HG02642 (cell line): ENCODE measurements around the gene NEURL1B.
A peak's percentile ranks its signal among the peaks of the same experiment; 100 is the strongest.

Experiments used
- ATAC-seq: cut with Tn5 transposase; IDR thresholded peaks from one replicate; pipeline ENCODE4 v1.9.1; 2021; ENCODE audit warnings: mild to moderate bottlenecking; ENCODE audit not compliant: unreplicated experiment, poor library complexity

Gene NEURL1B

DNA sequence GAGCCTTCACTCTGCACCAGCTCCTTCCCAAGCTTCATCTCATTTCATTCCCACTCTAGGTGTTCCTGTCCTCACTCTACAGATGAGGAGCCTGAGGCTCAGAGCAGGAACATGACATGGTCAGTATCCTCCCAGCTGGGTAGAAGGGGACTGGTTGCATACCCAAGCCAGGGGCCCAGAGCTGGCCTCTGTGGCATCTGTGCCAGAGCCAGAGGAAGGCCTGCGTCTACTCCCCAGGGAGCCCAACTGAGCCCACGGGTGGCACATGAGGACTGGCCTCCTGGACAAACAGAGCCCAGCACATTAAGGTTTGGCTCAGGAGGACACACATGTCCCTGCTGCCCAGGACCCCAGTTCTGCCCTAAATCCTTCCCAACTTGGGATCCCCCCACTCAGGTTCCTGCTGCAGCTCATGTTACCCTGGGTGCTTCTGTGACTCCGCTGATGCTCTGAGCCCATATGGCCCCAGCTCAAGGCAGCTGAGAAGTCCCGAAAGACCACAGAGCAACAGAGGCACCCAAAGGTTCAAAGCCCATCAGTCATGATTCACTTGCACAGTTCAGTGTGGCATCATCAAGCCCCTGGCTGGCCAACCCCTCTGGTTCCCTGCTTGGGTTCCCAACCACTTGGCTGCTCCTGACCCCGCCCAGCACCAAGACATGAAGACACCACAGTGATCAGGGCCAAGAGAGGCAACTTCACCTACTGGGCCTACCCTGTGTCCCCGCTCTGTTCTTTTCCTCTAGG is 8.5 kb upstream of the NEURL1B start:
- ATAC-seq: no peak

DNA sequence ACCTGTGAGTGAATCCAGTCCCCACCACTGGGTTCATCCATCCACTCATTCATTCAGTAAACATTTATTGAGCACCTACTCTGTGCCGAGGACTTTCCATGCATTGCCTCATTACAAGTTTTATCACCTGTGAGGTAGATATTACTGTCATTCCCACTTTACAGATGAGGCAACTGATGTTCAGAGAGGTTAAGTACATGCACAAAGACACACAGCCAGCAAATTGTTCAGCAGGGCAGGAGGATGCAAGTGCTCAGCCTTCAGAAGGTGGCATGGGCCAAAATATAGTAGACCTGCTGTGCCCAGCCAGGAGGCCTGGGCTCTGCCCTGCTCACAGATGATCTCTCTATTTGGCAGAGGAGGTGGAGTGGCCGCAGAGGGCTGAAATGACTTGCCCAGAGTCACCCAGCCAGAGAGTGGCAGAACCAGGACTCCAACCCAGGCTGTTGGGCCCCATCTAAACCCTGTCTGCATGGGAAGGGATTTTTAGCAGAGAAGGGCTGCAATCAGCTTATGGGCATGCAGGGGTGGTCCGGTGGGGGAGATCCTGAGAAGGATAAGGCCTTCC is 7.6 kb upstream of the NEURL1B start:
- ATAC-seq: no peak

DNA sequence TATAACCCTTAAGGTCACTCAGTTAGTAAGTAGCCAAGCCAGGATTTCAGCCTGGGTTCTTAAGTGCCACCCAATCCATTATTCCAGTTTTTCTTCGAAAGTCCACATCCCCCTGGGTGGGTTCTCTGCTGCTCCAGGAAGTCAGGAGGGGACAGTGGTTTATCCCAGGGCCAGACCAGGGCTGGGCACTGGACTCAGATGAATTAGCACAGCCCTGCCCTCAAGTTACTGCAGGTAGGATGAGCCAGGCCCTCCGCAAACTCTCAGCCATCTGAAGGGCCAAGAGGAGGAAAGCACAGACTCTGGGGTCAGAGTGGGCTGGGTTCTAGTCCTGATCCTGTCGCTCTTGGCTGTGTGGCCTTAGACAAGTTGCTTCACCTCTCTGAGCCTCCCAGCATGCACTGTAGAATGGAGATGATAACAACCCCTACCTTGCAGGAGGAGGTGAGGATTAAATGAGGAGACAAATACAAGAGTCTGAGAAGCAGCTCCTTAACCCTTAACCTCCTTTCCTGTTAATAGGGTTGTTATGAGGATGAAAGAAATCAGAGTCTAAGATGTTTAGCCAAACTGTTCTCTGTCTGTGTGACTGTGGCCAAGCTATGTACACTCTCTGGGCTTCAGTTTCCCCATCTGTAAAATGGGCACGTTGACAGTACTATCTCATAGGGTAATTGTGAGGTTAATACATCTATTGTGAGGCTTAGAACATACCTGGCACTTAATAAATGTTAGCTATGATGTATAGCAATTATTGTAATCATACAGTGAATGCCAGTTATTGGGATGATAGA is 6.8 kb upstream of the NEURL1B start:
- no peak for ATAC-seq

- ATAC-seq: no peak
These were observed 6.0 kb upstream of the NEURL1B start for GRCh38 chr5:172635038-172635437.

DNA sequence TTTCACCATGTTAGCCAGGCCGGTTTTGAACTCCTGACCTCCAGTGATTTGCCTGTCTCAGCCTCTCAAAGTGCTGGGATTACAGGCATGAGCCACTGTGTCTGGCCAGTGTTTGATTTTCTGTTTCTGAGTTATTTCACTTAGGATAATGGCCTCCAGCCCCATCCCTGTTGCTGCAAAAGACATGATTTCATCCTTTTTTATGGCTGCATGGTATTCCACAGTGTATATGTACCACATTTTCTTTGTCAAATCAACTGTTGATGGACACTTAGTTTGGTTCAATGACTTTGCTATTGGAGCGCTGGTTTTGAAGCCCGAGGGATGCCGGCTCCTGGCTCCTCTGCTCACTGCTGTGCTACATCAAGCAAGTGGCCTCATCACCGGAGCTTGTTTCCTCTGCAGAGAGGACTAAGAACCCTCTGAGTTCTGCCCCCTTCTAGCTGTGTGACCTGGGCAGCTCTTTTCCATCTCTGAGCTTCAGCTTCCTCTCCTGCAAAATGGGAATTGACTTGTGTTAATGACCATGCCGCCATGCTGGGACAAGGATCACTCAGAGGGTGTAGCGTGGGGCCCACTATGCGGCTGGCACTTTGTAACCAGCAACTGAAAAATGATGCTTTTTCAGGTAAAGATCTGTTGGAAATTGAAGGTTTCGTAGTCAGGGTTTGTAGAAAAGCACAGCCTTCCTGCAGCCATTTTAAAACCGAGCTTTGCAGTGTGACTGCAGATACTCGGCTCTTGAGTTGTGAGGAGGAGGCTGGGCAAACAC is 4.6 kb upstream of the NEURL1B start:
- no peak for ATAC-seq

DNA sequence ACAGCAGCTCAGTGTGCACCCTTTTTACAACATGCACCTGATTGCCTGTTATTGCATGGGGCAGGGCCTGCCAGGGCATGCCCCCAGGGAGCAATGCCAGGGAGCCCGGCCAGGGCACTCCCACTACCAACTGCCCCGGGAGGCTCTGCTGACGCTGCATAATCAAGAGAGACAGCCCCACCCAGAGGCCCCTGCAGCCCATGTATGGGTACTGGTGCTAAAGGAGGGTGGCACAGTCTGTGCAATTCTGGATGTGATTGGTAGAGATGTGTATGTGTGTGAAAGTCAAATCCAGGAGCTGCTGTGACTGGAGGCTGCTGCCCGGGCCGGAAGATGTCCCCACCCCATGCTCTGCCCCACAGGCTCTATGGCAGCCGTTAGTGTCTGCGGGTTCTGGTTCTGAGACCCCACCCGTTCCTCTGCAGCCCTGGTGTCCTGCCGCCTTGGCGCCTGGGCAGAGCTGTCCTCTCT is 3.9 kb upstream of the NEURL1B start:
- ATAC-seq: no peak

DNA sequence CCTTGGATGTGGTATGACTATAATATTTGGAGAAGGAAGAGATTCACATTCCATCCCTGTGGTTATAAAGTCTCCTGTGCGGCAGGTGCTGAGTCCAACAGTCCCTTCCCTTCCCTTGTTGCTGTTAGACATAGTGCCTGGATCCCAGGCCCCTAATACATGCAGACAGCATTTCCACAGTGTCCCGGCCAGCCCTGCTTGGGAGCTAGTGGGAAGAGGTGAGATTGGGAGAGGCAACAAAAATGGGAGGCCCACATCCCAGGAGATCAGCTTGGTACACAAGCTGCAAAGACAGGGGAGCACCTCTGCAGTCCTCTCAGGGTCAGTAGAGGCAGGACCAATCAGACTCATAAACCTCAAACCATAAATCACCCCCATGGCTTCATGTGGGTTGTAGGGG is 3.3 kb upstream of the NEURL1B start:
- ATAC-seq: no peak

DNA sequence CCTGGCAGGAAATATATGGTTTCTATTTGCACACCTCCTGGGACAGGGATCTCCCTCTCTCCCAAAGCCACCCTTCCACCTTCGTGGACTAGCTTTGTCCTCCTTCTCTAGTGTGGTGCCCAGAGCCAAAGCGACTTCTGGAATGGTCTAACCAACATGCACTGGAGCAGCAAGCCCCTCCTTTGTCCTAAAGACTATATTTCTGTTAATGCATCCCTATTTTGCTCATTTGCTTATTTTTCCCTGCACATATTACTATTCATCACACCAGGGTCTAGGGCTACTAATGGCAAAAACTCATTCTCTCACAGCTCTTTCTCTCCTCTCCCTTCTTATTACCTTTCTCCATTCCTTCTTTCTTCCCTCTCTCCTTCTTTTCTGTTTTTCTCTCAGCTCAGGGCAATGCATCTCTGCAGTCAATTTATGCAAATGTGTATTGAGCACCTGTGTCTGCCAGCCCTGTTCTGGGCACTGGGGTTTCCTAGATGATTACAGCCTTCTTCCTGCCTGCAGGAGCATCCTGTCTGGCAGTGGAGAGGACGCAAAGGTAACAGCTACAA is 2.8 kb upstream of the NEURL1B start:
- no peak for ATAC-seq

- no peak for ATAC-seq
These were observed 924 bp upstream of the NEURL1B start for GRCh38 chr5:172640139-172640538.

DNA sequence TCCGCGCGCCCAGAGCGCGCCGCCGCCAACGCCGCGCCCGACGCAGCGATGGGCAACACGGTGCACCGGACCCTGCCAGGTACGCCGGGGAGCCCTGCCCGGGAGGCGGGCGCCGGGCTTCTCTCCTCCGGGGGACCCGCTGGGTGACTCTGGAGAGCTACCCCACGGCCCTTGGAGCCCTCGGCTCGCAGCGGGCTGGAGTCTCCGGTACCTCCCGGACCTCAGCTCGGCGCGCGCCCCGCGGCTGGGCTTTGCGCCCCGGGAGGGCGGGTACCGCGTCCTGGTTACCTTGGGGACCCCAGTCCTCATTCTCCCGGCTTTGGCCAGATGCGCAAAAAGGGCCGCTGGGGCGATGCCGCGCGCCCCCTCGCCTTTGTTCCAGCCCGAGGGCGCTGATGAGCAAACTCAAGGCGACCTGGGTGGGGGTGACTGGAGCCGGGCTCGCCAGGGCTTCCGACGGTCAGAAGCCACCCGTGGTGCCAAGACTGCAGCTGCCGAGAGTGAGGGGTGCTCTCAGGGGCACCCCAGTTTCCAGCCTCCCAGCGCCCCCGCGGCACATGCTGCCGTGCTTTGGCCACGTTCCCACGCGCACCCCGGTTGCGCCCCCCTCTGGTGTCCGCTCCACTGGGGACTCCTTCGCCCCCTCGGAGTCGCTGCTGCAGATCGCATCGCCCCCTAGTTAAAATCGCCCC is 442 bp downstream of the NEURL1B start:
- ATAC-seq: peak; percentile 29

GRCh38 chr5:172642051-172642409 is 967 bp downstream of the NEURL1B start:
- ATAC-seq: no peak

- no peak for ATAC-seq
These were observed 1.4 kb downstream of the NEURL1B start for GRCh38 chr5:172642486-172642885.

DNA sequence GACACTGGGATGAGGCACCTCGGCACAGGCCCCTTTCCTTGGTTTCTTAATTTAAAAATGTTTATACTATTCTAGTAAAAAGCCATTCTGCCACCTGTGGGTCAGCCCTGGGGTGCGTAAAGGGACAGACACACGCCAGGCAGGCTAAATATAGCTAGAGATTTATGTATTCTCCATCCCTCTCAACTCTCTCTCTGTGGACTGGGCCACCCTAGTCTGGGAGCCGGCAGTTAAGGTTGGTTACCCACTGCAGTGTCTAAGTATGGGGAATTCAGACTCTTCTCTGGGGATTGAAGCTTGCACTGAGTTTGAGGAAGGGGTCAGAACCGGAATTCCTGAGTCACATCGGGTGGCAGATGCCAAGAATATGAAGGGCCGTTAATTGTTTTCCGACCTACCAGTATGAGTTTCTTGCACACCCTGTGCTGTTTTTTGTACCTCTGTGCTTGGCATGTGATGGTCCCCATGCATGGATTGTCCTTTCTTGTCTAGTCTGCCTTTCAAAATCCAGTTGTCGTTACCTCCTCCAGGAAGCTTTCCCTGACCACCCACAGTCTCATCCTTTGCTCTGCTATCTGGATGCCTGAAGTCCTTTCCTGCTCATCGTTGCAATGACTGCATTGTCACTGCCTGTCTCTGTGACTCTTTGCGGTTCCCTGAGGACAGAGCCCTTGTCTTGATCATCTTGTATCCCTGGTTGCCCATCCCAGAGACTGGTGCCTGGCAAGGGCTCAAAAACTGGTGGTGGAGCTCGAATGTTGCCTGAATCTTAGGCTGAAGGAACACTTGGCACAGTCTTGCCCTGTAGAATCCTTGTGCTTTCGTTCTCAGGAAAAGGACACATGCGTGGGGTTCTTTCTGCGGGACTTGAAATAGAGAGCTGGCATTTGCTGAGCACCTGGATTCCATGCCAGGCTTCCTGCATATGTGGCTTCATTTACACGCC is 2.1 kb downstream of the NEURL1B start:
- no peak for ATAC-seq

DNA sequence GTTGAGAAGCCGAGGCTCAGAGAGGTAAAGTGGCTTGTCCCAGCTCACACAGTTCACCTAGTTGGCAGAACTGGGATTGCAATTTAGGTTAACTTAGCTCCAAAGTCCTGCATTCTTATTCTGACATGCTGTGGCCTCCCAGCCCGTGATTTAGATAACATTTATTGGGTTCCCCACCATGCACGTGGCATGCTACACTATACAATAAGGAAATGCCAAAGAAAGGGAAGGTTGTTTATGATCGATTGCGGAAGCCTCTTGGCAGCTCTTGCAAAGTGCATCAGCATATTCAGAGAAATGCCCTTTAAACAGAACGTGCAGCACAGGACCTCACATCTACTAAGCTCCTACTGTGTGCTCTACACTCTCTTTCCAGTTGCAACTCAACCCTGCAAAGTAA is 3.2 kb downstream of the NEURL1B start:
- ATAC-seq: no peak

- ATAC-seq: no peak
These were observed 3.6 kb downstream of the NEURL1B start for GRCh38 chr5:172644711-172645110.

- no peak for ATAC-seq
These were observed 4.4 kb downstream of the NEURL1B start for GRCh38 chr5:172645271-172646055.

DNA sequence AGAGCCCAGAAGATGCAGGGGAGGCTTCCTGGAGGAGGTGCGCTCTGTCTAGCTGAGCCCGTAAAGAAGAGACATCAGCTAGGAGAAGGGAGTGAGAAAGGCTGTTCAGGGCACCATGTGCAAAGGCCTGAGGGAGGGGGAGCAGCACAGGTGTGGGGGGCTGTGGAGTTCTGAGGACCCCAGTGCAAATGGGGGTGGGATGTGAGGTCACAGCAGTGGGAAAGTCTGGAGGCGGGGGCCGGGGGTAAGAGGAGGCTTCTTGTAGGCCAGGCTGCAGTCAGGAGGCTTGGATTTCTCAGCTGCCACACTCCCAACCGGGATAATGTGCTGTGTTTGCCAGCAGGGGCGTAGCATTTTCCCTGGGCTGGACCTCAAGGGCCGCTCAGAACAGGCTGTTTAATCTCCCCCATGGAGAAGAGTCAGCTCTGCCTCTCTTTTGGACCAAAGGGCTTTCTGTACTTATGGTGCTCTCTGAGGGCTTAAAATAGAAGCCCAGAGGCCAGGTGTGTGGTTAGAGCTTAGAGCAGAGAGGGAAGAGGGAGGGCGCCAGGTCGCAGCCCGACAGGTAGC is 5.7 kb downstream of the NEURL1B start:
- no peak for ATAC-seq
